ENCODE measurements around the gene TRIM26.
A peak's percentile ranks its signal among the peaks of the same experiment; 100 is the strongest.
"Not testable (repeated sequence)": the region's sequence is repeated elsewhere in the genome, so short reads cannot be mapped to it uniquely, and the experiment has no call there.

TRIM26 gene, protein sequence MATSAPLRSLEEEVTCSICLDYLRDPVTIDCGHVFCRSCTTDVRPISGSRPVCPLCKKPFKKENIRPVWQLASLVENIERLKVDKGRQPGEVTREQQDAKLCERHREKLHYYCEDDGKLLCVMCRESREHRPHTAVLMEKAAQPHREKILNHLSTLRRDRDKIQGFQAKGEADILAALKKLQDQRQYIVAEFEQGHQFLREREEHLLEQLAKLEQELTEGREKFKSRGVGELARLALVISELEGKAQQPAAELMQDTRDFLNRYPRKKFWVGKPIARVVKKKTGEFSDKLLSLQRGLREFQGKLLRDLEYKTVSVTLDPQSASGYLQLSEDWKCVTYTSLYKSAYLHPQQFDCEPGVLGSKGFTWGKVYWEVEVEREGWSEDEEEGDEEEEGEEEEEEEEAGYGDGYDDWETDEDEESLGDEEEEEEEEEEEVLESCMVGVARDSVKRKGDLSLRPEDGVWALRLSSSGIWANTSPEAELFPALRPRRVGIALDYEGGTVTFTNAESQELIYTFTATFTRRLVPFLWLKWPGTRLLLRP

DNA sequence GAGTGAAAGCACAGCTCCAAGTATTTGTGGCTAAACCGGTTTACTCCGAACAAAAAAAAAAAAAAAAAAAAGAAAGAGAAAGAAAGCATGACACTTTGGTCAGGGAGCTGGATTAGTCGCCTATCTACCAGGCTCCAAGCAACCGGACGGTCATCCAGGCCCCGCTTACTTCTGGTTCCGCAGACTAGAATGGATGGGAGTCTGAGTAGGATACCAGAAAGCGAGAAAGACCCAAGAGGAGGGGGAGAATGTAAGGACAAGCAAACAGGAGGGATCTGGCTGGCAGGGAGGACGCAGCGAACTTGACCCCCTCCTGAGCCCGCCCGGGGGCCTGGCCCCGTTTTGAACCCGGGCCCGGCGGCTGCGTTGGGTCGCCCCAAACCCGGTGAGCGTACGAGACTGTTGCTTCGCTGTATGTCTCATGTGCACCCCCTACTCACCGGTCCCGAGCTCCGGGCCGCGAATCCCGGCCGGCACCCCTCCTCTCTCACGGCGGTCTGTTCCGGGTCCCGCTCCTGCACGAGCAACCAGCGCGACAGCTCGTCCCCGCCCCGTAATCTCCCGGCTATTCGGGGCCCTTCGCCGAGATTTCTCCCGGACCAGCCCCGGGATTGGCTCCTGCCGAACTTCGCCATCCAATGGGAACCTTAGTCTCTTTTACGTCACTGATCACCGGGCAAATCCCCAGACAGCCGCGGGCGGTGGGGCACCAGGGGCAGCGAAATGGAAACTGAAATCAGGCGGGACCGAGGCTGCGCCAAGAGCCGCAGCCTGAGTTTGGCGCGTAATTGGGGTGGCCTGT, at the start of gene TRIM26:
Gene TRIM26, minus strand, starts transcription at position 542 of the 802 bp plus-strand sequence. CDS start 14,303 bp downstream, outside the sequence.
- TF ChIP-seq CTCF (IDR thresholded peaks at IDR 0.05; ENCODE audit: insufficient read depth, low read depth, low read length, missing control alignments): no peak
- peak within 1 kb of the TSS; percentile 97 for H3K4me3 ChIP-seq (ENCODE audit: low read length)
- peak; percentile 98 for DNase-seq (ENCODE audit: low read depth)

DNA sequence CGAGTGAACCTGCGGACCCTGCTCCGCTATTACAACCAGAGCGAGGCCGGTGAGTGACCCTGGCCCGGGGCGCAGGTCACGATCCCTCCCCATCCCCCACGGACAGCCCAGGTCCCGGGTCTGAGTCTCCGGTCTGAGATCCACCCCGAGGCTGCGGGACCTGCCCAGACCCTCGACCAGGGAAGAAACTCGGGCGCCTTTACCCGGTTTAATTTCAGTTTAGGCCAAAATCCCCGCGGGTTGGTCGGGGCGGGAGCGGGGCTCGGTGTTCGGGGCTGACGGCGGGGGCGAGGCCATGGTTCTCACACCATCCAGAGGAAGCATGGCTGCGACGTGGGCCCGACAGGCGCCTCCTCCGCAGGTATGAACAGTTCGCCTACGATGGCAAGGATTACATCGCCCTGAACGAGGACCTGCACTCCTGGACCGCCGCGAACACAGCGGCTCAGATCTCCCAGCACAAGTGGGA, 46.9 kb upstream of the TRIM26 start:
- DNase-seq (ENCODE audit: low read depth): peak; percentile 5
- TF ChIP-seq CTCF (IDR thresholded peaks at IDR 0.05; ENCODE audit: insufficient read depth, low read depth, low read length, missing control alignments): no peak
- H3K4me3 ChIP-seq (ENCODE audit: low read length): peak overlapping the region; percentile 48

- peak; percentile 84 for DNase-seq (ENCODE audit: low read depth)
- peak; percentile 27 for TF ChIP-seq CTCF (IDR thresholded peaks at IDR 0.05; ENCODE audit: insufficient read depth, low read depth, low read length, missing control alignments)
- peak overlapping the region; percentile 48 for H3K4me3 ChIP-seq (ENCODE audit: low read length)
These were observed 46.2 kb upstream of the TRIM26 start for GRCh38 chr6:30259140-30260035.

GRCh38 chr6:30258204-30258603, 45.0 kb upstream of the TRIM26 start:
- DNase-seq (ENCODE audit: low read depth): no peak

GRCh38 chr6:30252417-30252816, 39.2 kb upstream of the TRIM26 start:
- not testable (repeated sequence) for H3K4me3 ChIP-seq (ENCODE audit: low read length); DNase-seq (ENCODE audit: low read depth)

More at GRCh38 chr6:30258204-30258603, 45.0 kb upstream of the TRIM26 start:
- no peak for TF ChIP-seq CTCF (IDR thresholded peaks at IDR 0.05; ENCODE audit: insufficient read depth, low read depth, low read length, missing control alignments)
- no peak overlapping the region for H3K4me3 ChIP-seq (ENCODE audit: low read length)

- no peak for TF ChIP-seq CTCF (IDR thresholded peaks at IDR 0.05; ENCODE audit: insufficient read depth, low read depth, low read length, missing control alignments)
- H3K4me3 ChIP-seq (ENCODE audit: low read length): no peak overlapping the region
- no peak for DNase-seq (ENCODE audit: low read depth)
These were observed 31.4 kb upstream of the TRIM26 start for GRCh38 chr6:30244560-30244959.

Data from epithelial cell of esophagus (primary cell).